ENCODE measurements around the gene PGAP2.

DNA sequence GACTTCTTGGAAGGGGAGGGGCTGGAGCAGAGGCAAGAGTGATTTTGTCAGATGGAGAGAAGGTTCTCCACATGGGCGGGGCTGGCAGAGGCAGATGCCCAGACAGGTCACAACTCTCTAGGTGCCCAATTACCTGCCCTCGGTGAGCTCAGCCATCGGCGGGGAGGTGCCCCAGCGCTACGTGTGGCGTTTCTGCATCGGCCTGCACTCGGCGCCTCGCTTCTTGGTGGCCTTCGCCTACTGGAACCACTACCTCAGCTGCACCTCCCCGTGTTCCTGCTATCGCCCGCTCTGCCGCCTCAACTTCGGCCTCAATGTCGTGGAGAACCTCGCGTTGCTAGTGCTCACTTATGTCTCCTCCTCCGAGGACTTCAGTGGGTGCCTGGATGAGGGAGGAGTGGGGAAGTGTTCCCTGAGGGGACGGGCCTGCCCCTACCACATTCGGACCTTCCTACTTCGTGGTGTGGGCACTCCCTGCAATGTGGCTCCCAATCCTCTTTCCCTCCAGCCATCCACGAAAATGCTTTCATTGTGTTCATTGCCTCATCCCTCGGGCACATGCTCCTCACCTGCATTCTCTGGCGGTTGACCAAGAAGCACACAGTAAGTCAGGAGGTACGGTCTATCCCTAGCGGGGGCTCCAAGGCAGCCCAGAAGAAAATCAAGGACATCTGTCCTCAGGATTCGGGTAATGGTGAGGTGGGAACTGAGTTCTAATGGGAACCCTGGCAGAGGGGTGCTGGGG is 15.6 kb downstream of the PGAP2 start:
- no peak for TF ChIP-seq POU2F2 (IDR thresholded peaks at IDR 0.05; ENCODE audit: low read depth, low read length)
- no peak for TF ChIP-seq POLR2A (IDR thresholded peaks at IDR 0.05; ENCODE audit: low read depth, low read length)
- TF ChIP-seq POLR2AphosphoS5 (IDR thresholded peaks at IDR 0.05; ENCODE audit: low read depth, low read length) = no peak
- TF ChIP-seq SPI1 (IDR thresholded peaks at IDR 0.05; ENCODE audit: low read depth, low read length) = no peak
- no peak for TF ChIP-seq TAF1 (IDR thresholded peaks at IDR 0.05; ENCODE audit: low read depth, low read length)
- TF ChIP-seq PAX5 (IDR thresholded peaks at IDR 0.05; ENCODE audit: insufficient read depth, low read length, severe bottlenecking) = no peak
